ENCODE data around the gene KLHL29.

- TF ChIP-seq CTCF (IDR thresholded peaks at IDR 0.05; ENCODE audit: insufficient read depth, low read length) = no peak
- TF ChIP-seq REST (IDR thresholded peaks at IDR 0.05; ENCODE audit: insufficient replicate concordance, low read depth) = no peak
- TF ChIP-seq POLR2AphosphoS5 (IDR thresholded peaks at IDR 0.05; ENCODE audit: low read depth) = no peak
- TF ChIP-seq SPI1 (IDR thresholded peaks at IDR 0.05; ENCODE audit: borderline replicate concordance, low read depth) = no peak
Observed at GRCh38 chr2:23557455-23557854, 172.5 kb downstream of the KLHL29 start.

Data from HL-60 (cell line).